Glutamatergic neuron (in vitro differentiated cells): ENCODE results near the gene LLGL2. TPM values are rescaled to one million over a fixed set of nuclear protein-coding genes. Genes with fewer than 3 reads are reported as not detected.
A peak's percentile ranks its signal among the peaks of the same experiment; 100 is the strongest.
"Not testable (repeated sequence)": the region's sequence is repeated elsewhere in the genome, so short reads cannot be mapped to it uniquely, and the experiment has no call there.

Experiments used
- DNase-seq: peaks from one replicate; pipeline ENCODE4 v3.0.0; 2022
- H3K27ac Mint-ChIP-seq: one replicate; pipeline ENCODE4 v1.8.0; 2020; ENCODE audit warnings: mild to moderate bottlenecking, mixed read lengths, inconsistent platforms; ENCODE audit not compliant: unreplicated experiment
- H3K27me3 Mint-ChIP-seq: one replicate; pipeline ENCODE4 v1.8.0; 2020; ENCODE audit warnings: mild to moderate bottlenecking, moderate library complexity, mixed read lengths, inconsistent platforms; ENCODE audit not compliant: unreplicated experiment
- H3K36me3 Mint-ChIP-seq: one replicate; pipeline ENCODE4 v1.8.0; 2020; ENCODE audit warnings: mild to moderate bottlenecking, mixed read lengths, inconsistent platforms; ENCODE audit not compliant: unreplicated experiment
- H3K4me1 Mint-ChIP-seq: one replicate; pipeline ENCODE4 v1.8.0; 2020; ENCODE audit warnings: mild to moderate bottlenecking, low read depth, mixed read lengths, inconsistent platforms; ENCODE audit not compliant: unreplicated experiment
- H3K4me3 Mint-ChIP-seq: one replicate; pipeline ENCODE4 v1.8.0; 2020; ENCODE audit warnings: mild to moderate bottlenecking, mixed read lengths, inconsistent platforms; ENCODE audit not compliant: unreplicated experiment
- H3K9me3 Mint-ChIP-seq: one replicate; pipeline ENCODE4 v1.8.0; 2020; ENCODE audit warnings: mild to moderate bottlenecking, moderate library complexity, mixed read lengths, inconsistent platforms; ENCODE audit not compliant: unreplicated experiment
- CTCF ChIP-seq: fragments of 200-600 bp; sonication (generic); IDR thresholded peaks from one replicate; pipeline ENCODE4 v1.5.0; 2021; ENCODE audit not compliant: partially characterized antibody, unreplicated experiment
- total RNA-seq: library from RNA; stranded (reverse); fragmentation: NEBNext Ultra II Directional; extraction: Animal tissue kit (Norgen Biotek cat#: 25700); gene quantifications from one replicate; pipeline ENCODE4 v1.2.1, GENCODE V29; 2021; ENCODE audit not compliant: unreplicated experiment

Gene LLGL2
- total RNA-seq, 1 donor from 2014 or later: 4.8 TPM

GRCh38 chr17:75516619-75517296, 8.7 kb upstream of the LLGL2 start:
- H3K9me3 Mint-ChIP-seq: peaks cover 8% of the 10 kb centered on the region
- no peaks in the 10 kb centered on the region for H3K36me3 Mint-ChIP-seq
- H3K4me1 Mint-ChIP-seq: no peaks in the 10 kb centered on the region
- no peak overlapping the region for H3K27ac Mint-ChIP-seq
- TF ChIP-seq CTCF: no peak
- peaks cover 3% of the 10 kb centered on the region for H3K27me3 Mint-ChIP-seq
- H3K4me3 Mint-ChIP-seq: peak overlapping the region; percentile 86
- DNase-seq: peak; percentile 59

- no peak for TF ChIP-seq CTCF
- peak overlapping the region; percentile 86 for H3K4me3 Mint-ChIP-seq
- peaks cover 8% of the 10 kb centered on the region for H3K9me3 Mint-ChIP-seq
- peaks cover 4% of the 10 kb centered on the region for H3K27me3 Mint-ChIP-seq
- H3K27ac Mint-ChIP-seq: no peak overlapping the region
- H3K36me3 Mint-ChIP-seq: no peaks in the 10 kb centered on the region
- H3K4me1 Mint-ChIP-seq: no peaks in the 10 kb centered on the region
- DNase-seq: no peak
Observed at GRCh38 chr17:75517297-75517865, 8.1 kb upstream of the LLGL2 start.

GRCh38 chr17:75518201-75518600, 7.3 kb upstream of the LLGL2 start:
- Mint-ChIP-seq H3K27me3 (peaks cover 5% of the 10 kb centered on the region), H3K36me3 (no peaks in the 10 kb centered on the region), H3K9me3 (peaks cover 8% of the 10 kb centered on the region), H3K4me3 (peak overlapping the region; percentile 86), H3K4me1 (no peaks in the 10 kb centered on the region), H3K27ac (no peak overlapping the region)
- no peak for TF ChIP-seq CTCF
- no peak for DNase-seq

GRCh38 chr17:75518983-75519537, 6.4 kb upstream of the LLGL2 start:
- peaks cover 8% of the 10 kb centered on the region for H3K9me3 Mint-ChIP-seq
- no peak for DNase-seq
- no peak for TF ChIP-seq CTCF
- H3K27me3 Mint-ChIP-seq: peaks cover 5% of the 10 kb centered on the region
- no peaks in the 10 kb centered on the region for H3K36me3 Mint-ChIP-seq
- no peak overlapping the region for H3K27ac Mint-ChIP-seq
- no peaks in the 10 kb centered on the region for H3K4me1 Mint-ChIP-seq
- H3K4me3 Mint-ChIP-seq: no peak overlapping the region

GRCh38 chr17:75520413-75520812, 5.1 kb upstream of the LLGL2 start:
- H3K27me3 Mint-ChIP-seq, H3K36me3 Mint-ChIP-seq, DNase-seq, H3K4me3 Mint-ChIP-seq, H3K9me3 Mint-ChIP-seq, H3K4me1 Mint-ChIP-seq, H3K27ac Mint-ChIP-seq: not testable (repeated sequence)
